GM12878 (cell line): ENCODE measurements around the gene GBA2. TPM values are rescaled to one million over a fixed set of nuclear protein-coding genes. Genes with fewer than 3 reads are reported as not detected.

Experiments used
- ATAC-seq: fragments of 200-7000 bp; cut with Tn5 transposase; 3 replicates; pipeline ENCODE4 v1.9.1; 2020; ENCODE audit warnings: mild to moderate bottlenecking, moderate library complexity
- BruUV-seq: library from RNA; stranded (reverse); fragments of 400-500 nt; replicated peaks from 2 replicates; lab custom pipeline; 2021; lab: Mats Ljungman, UMichigan
- CTCF ChIA-PET: fragments of 300-600 bp; sonication (Branson Sonifier 250); formaldehyde crosslinking; extraction: SDS; loops from one replicate; lab custom pipeline; 2021; ENCODE audit warnings: inconsistent platforms; lab: Yijun Ruan, JAX
- POLR2A ChIA-PET: fragments of 350-600 bp; formaldehyde crosslinking; extraction: SDS; loops from one replicate; lab custom pipeline; 2021; ENCODE audit warnings: inconsistent platforms; lab: Charles Lee
- RAD21 ChIA-PET: fragments of 300-600 bp; sonication (Branson Sonifier 250); formaldehyde crosslinking; loops from one replicate; lab custom pipeline; 2023; ENCODE audit warnings: antibody characterized with exemption; ENCODE audit not compliant: unreplicated experiment; lab: Charles Lee
- SMC1A ChIA-PET: fragments of 300-600 bp; sonication (Branson Sonifier 250); formaldehyde crosslinking; loops from one replicate; lab custom pipeline; 2023; ENCODE audit not compliant: unreplicated experiment, uncharacterized antibody; lab: Charles Lee
- DNase-seq: peaks from one replicate; pipeline ENCODE4 v3.0.0-alpha.2; 2011; ENCODE audit warnings: low read depth, low spot score
- FAIRE-seq: peaks from 3 replicates; lab custom pipeline; 2011; peaks lifted over from hg19 to GRCh38; lab: Jason Lieb, UNC
- H2AFZ ChIP-seq: 2 replicates; pipeline ENCODE4 v1.6.0; 2011; ENCODE audit warnings: low read depth, low read length, control low read depth; ENCODE audit not compliant: control insufficient read depth
- H3K27ac ChIP-seq: 2 replicates; pipeline ENCODE4 v1.5.1; 2011; ENCODE audit warnings: control low read depth; ENCODE audit not compliant: control insufficient read depth, insufficient read depth
- H3K27me3 ChIP-seq, 2 experiments: replicated peaks in 1 of 2; 2 replicates each; pipeline versions ENCODE4 v1.6.0 to v1.6.1; 2011; ENCODE audit warnings: low read length in 1 of 2; ENCODE audit not compliant: control insufficient read depth in 2 of 2, insufficient read depth in 2 of 2
- H3K36me3 ChIP-seq, 2 experiments: 2 replicates each; pipeline ENCODE4 v1.5.1; 2011; ENCODE audit warnings: low read length in 1 of 2; ENCODE audit not compliant: control insufficient read depth in 2 of 2, insufficient read depth in 2 of 2
- H3K4me1 ChIP-seq: 2 replicates; pipeline ENCODE4 v1.6.1; 2011; ENCODE audit warnings: mild to moderate bottlenecking, low read length, moderate library complexity, mixed read lengths; ENCODE audit not compliant: control insufficient read depth, insufficient read depth
- H3K4me2 ChIP-seq: 2 replicates; pipeline ENCODE4 v1.6.0; 2011; ENCODE audit warnings: control low read depth; ENCODE audit not compliant: control insufficient read depth, insufficient read depth
- H3K4me3 ChIP-seq: fragments of 200-600 bp; sonication (generic); 2 replicates; pipeline ENCODE4 v1.5.1; 2016
- H3K79me2 ChIP-seq: 2 replicates; pipeline ENCODE4 v1.6.0; 2011; ENCODE audit warnings: low read length; ENCODE audit not compliant: control insufficient read depth, insufficient read depth
- H3K9ac ChIP-seq: 2 replicates; pipeline ENCODE4 v1.8.0; 2011; ENCODE audit warnings: low read length, control low read depth, mixed read lengths; ENCODE audit not compliant: control insufficient read depth, insufficient read depth
- H3K9me3 ChIP-seq: replicated peaks from 3 replicates; pipeline ENCODE4 v1.5.1; 2011; ENCODE audit warnings: mild to moderate bottlenecking, low read length; ENCODE audit not compliant: control insufficient read depth, insufficient read depth
- H4K20me1 ChIP-seq: 2 replicates; pipeline ENCODE4 v1.6.0; 2011; ENCODE audit not compliant: control insufficient read depth, insufficient read depth
- ELK1 ChIP-seq: IDR thresholded peaks from 2 replicates; pipeline ENCODE4 v1.6.1; 2012; ENCODE audit warnings: low read depth, low read length, improper control_type of control experiment
- MEF2A ChIP-seq: IDR thresholded peaks from 2 replicates; pipeline ENCODE4 v1.6.1; 2011; ENCODE audit warnings: low read depth, mild to moderate bottlenecking, low read length, moderate library complexity; ENCODE audit not compliant: insufficient read depth
- RELA ChIP-seq: fragments of 450-650 bp; IDR thresholded peaks from 2 replicates; pipeline ENCODE4 v1.8.0; 2014; ENCODE audit warnings: borderline replicate concordance; ENCODE audit not compliant: partially characterized antibody
- SIN3A ChIP-seq: IDR thresholded peaks from 2 replicates; pipeline ENCODE4 v1.6.1; 2012; ENCODE audit warnings: low read depth, low read length, improper control_type of control experiment
- TBL1XR1 ChIP-seq: IDR thresholded peaks from 2 replicates; pipeline ENCODE4 v1.6.1; 2012; ENCODE audit warnings: low read depth, low read length, improper control_type of control experiment
- TCF12 ChIP-seq: IDR thresholded peaks from 2 replicates; pipeline ENCODE4 v1.6.1; 2011; ENCODE audit warnings: low read depth, mild to moderate bottlenecking, low read length
- WRNIP1 ChIP-seq: IDR thresholded peaks from 2 replicates; pipeline ENCODE4 v1.6.1; 2011; ENCODE audit warnings: low read depth, low read length, improper control_type of control experiment, borderline replicate concordance
- ZBTB40 ChIP-seq: fragments of 450-650 bp; IDR thresholded peaks from 2 replicates; pipeline ENCODE4 v1.6.1; 2016; ENCODE audit warnings: mild to moderate bottlenecking, moderate library complexity, borderline replicate concordance
- ZNF592 ChIP-seq: fragments of 450-650 bp; IDR thresholded peaks from 2 replicates; pipeline ENCODE4 v1.6.1; 2017; ENCODE audit warnings: mild to moderate bottlenecking, moderate library complexity
- WGBS: methylation state at CpG from one replicate; pipeline ENCODE4 v1.1.6; 2016; ENCODE audit warnings: low lambda C conversion rate; ENCODE audit not compliant: insufficient replicate concordance, insufficient coverage; ENCODE audit errors: missing lambda C conversion rate; 5-methylcytosine and 5-hydroxymethylcytosine counted together
- in situ Hi-C: fragments of 300-500 bp; cut with MboI; formaldehyde crosslinking; loops from 9 replicates; pipeline ENCODE4 v1.14.3; 2018; ENCODE audit warnings: mixed read lengths
- intact Hi-C: fragments of 100-400 bp; cut with micrococcal nuclease; formaldehyde crosslinking; loops from one replicate; pipeline ENCODE4 v1.14.2; 2022; ENCODE audit not compliant: unreplicated experiment
- polyA plus RNA-seq, 11 experiments: library from polyadenylated mRNA; depleted of rRNA in 4 of 11; unstranded in 6 of 11; stranded (reverse) in 5 of 11; fragments of >200 nt; fragmentation: Nextera tagmentation in 4 of 11; fragmentation: Illumina TruSeq in 1 of 11; extraction: Ambion mirVana in 4 of 11; extraction: Trizol in 1 of 11; gene quantifications; 1 replicate in 1 of 11; 2 replicates in 10 of 11; pipeline versions ENCODE4 v1.2.1 to v1.2.3, GENCODE V29; 2011 to 2016; ENCODE audit warnings: inconsistent platforms in 2 of 11, missing spikeins in 2 of 11, low read depth in 1 of 11
- total RNA-seq, 4 experiments: library from RNA; depleted of rRNA in 3 of 4; stranded (reverse); fragments of >200 nt in 3 of 4; fragmentation: Illumina TruSeq in 1 of 4; extraction: Trizol in 1 of 4; gene quantifications; 2 replicates each; pipeline versions ENCODE4 v1.2.1 to v1.2.3, GENCODE V29; 2013 to 2021
- TF ChIP-seq, protein P1 (sequence below): IDR thresholded peaks from 2 replicates; pipeline ENCODE4 v1.6.1; 2012; ENCODE audit warnings: low read length, inconsistent platforms

Gene GBA2
- total and polyA plus RNA-seq, 10 of the 15 experiments (the other 5 are each of a cell fraction or from before 2014, with no cell fraction given) = 15.3 to 45.1 (median 29.1) TPM

- FAIRE-seq (no peak), ATAC-seq (no peak), DNase-seq (no peak)
- BruUV-seq = no TSS peak
- no peak overlapping the region for H3K4me3 ChIP-seq
- H3K9me3 ChIP-seq = no peaks in the 10 kb centered on the region
- TF ChIP-seq ZBTB40 (no peak), ZNF592 (no peak), RELA (no peak), TBL1XR1 (no peak), WRNIP1 (no peak), MEF2A (no peak), TCF12 (no peak), ELK1 (no peak), SIN3A (no peak)
- TF ChIP-seq, protein P1, sequence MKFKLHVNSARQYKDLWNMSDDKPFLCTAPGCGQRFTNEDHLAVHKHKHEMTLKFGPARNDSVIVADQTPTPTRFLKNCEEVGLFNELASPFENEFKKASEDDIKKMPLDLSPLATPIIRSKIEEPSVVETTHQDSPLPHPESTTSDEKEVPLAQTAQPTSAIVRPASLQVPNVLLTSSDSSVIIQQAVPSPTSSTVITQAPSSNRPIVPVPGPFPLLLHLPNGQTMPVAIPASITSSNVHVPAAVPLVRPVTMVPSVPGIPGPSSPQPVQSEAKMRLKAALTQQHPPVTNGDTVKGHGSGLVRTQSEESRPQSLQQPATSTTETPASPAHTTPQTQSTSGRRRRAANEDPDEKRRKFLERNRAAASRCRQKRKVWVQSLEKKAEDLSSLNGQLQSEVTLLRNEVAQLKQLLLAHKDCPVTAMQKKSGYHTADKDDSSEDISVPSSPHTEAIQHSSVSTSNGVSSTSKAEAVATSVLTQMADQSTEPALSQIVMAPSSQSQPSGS = no peak
- intact Hi-C loops (no loop called here), in situ Hi-C loops (no loop called here)
- H3K4me1 ChIP-seq = no peaks in the 10 kb centered on the region
- no peaks in the 10 kb centered on the region for H3K27me3 ChIP-seq
- H4K20me1 ChIP-seq = no peaks in the 10 kb centered on the region
- no peak overlapping the region for H3K4me2 ChIP-seq
- no peak overlapping the region for H3K27ac ChIP-seq
- SMC1A ChIA-PET = interaction anchor here (1.0 to 1.4 kb wide), 2 partner anchors 20 to 40 kb away, joined by 4 to 6 read pairs; no protein-coding TSS in a partner anchor
- no peak overlapping the region for H2AFZ ChIP-seq
- CTCF ChIA-PET = no interaction called here
- POLR2A ChIA-PET = no interaction called here
- RAD21 ChIA-PET = no interaction called here
- H3K36me3 ChIP-seq = 0 out of 4 replicates have a peak, but pooled peaks cover 0 to 3% of the 10 kb centered on the region in 2 experiments
- H3K79me2 ChIP-seq = peaks cover 4% of the 10 kb centered on the region
- WGBS = 100% methylated on average over 1 of the region's 1 CpG
- H3K9ac ChIP-seq = no peak overlapping the region
Observed at GRCh38 chr9:35767458-35767857, 18.4 kb upstream of the GBA2 start.
